Embryonic facial prominence (tissue), 1 donor: ENCODE data around the gene TTLL3.
"Not testable (repeated sequence)": the region's sequence is repeated elsewhere in the genome, so short reads cannot be mapped to it uniquely, and the experiment has no call there.

Experiments used
- DNase-seq: peaks from one replicate; pipeline ENCODE4 v3.0.0-alpha.2; 2016; ENCODE audit errors: extremely low spot score

Gene TTLL3, protein sequence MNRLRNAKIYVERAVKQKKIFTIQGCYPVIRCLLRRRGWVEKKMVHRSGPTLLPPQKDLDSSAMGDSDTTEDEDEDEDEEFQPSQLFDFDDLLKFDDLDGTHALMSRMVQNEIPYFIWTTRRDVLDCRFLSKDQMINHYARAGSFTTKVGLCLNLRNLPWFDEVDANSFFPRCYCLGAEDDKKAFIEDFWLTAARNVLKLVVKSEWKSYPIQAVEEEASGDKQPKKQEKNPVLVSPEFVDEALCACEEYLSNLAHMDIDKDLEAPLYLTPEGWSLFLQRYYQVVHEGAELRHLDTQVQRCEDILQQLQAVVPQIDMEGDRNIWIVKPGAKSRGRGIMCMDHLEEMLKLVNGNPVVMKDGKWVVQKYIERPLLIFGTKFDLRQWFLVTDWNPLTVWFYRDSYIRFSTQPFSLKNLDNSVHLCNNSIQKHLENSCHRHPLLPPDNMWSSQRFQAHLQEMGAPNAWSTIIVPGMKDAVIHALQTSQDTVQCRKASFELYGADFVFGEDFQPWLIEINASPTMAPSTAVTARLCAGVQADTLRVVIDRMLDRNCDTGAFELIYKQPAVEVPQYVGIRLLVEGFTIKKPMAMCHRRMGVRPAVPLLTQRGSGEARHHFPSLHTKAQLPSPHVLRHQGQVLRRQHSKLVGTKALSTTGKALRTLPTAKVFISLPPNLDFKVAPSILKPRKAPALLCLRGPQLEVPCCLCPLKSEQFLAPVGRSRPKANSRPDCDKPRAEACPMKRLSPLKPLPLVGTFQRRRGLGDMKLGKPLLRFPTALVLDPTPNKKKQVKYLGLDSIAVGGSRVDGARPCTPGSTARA

DNA sequence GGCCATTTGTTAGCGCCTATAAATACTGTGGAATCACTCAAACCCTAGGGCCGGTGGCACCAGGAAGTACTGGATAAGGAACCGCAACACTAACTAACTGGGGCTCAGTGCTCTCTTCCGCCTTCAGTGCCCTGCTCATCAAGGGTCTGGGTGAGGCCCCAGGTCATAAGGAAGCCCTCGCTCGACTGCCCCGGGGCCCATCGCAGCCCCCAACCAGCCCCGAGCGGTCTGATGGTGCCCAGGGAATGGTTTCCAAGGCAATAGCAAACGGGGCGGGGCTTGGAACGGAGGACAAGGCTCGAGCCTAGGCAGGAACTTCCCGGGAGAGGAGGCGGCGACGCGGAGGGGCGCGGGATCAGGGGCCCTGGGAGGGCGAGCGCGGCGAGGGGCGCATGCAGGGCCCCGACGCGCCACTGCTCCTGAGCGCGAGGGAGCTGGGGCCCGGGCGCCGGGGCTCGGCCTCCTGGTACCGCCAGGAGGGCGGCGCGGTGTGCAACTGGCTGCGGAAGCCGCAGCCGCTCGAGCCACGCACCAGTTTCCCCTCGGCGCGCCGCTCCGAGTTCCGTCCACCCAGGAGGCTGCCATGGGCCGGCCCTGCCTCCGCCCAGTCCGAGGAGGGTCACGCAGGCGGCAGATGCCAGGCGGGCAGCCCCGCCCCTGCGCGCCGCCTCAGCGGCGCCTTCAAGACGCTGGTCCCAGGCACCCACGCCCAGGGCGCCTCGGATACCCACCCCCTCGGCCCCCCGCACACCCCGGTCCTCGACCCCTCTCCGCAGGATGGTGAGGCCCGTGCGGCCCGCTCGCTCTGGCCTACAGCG is at the start of gene TTLL3:
TSS of gene TTLL3 (plus strand) at position 648 of the 818 bp plus-strand sequence. CDS start 400 bp downstream, outside the sequence.
- DNase-seq = peak; percentile 61

DNA sequence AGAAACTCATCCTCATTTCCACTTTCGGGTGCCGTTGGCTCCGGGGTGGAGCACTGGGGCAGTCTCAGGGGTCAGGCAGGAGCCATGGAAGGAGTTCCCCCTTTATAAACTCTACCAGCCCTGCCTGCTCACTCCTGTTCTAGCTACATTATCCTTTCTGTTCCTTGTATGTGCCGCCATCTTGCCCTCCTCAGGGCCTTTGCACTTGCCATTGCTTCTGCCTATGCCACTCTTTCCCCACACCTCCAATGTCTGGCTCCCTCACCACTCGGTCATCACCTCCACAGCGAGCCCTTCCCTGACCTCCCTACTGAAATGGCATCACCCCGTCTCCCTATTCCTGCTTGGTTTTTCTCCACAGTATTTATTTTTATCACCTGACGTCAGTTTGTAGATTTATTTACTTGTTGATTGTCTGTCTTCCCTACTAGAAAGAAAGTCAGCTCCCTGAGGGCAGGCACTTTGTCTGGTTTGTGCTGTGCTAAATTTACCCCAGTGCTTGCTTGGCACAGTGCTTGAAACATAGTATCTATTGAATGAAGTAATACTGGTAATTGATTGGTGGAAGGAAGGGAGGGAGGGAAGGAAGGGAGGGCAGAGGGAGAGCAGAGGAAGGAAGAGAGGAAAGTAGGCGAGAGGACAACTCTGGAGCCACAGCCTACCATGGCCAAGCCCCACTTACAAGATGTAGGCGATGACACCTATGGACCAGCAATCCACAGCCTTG is 49.1 kb upstream of the TTLL3 start:
- DNase-seq = peak; percentile 2

DNA sequence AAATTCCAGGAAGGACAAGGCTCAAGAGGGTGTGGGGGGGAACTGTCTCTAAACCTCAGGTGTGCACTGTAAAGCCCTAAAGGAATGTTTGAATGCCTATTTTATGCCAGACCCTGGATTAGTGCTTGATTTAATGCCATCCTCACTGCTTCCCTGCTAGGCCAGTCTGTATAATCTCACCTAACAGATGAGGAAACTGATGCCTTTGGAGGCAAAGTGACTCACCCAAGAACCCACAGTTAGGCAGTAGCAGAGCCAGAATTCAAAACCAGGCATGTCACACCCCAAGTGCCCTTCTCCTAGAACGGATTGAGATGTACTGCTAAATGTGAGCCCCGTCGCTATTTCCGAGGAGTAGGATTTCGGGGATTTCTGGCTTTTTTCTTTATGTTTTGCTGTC is 48.1 kb upstream of the TTLL3 start:
- DNase-seq = peak; percentile 4

DNA sequence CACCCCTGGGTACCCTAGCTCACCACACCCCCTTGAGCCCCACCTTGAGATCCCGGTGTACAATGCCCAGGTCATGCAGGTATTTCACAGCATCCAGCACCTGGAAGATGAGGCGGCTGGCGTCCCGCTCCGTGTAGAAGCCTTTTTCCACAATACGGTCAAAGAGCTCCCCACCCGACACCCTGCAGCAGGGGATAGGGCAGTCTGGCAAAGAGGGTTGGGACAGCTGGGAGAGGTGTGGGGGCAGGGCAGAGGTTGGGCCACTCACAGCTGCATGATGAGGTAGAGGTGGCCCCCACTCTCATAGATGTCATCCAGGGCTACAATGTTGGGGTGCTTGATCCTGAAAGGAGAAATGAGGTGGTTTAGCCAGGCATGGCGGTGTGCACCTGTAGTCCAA is 47.2 kb upstream of the TTLL3 start:
- DNase-seq = no peak

DNA sequence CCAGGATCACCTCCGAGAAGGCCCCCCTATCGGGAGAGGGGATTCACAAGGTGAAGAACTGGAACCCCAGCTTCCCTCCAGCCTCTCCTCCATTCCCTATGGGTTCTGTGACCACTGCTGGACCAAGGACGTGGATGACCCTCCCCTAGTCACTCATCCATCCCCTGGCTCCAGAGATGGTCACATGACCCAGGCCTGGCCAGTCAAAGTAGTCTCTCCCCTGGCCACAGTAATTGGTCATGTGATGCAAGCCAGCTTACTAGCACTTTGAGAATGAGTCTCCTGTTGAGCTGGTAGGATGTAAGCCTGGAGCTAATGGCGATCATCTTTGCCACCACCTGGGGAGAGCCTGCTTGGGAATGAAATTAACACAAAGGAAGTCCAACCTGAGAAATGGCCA is 44.2 kb upstream of the TTLL3 start:
- DNase-seq = no peak

DNA sequence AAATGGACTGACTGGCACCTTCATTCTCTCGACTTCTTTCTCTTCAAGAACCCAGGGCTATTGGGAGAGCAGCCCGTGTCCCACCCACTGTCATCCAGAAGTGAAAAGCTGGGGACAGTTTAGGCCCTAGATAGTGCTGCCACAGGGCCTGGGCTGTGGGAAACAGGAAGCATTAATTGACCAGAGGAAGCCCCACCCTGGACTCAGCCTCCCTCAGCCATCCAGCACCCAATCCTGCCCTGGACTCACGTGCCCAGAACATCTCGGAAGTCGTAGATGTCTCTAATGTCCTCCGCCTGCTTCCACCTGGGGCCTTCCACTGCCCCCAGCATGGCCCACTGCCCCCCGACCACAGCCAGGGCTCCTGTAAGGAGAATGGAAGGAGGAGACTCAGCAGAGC is 42.6 kb upstream of the TTLL3 start:
- no peak for DNase-seq

DNA sequence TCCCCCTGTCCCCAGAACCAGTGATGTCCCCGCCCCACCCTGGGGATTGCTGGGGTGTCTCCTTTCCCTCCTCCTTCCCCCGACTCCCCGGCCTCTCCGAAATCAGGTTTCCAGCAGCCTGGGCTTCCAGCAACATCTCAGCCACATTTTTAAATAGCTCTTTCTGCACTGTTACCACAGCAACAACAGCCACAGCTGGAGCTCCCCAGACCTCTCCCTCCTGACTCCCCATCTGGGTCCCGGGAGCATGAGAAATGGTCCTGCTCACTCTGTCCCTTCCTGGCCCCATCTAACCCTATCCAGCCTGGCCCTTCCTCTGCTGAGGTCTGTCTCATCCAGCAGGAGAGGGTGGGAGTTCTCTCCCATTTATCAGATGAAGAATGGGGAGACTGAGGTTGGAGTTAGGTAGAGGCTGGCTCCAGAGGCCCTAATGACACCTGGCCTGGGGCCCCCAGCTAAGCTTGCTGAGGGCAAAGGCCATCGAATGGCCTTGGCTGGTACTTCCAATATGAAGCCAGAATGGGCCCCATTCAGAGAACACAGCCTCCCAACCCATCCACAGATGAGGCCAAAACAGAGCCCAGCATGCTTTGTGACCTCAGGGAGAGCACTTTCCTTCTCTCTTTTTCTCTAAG is 41.8 kb upstream of the TTLL3 start:
- no peak for DNase-seq

DNA sequence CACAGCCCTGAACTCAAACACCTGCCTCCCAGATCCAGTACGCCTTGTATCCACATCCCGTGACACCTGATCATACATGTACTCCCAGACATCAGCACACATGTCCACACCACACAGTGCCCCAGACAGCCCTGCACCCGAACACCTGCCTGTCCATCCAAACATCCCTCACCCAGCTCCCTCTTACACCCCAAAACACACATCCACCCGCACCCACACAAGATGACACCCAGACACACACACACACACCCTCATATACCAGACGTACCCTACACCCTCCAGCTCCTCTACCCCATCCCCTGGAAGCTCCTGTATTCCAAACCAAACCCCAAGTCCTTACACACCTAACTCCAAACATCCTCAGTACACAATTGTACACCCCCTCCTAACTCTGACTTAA is 41.0 kb upstream of the TTLL3 start:
- no peak for DNase-seq

DNA sequence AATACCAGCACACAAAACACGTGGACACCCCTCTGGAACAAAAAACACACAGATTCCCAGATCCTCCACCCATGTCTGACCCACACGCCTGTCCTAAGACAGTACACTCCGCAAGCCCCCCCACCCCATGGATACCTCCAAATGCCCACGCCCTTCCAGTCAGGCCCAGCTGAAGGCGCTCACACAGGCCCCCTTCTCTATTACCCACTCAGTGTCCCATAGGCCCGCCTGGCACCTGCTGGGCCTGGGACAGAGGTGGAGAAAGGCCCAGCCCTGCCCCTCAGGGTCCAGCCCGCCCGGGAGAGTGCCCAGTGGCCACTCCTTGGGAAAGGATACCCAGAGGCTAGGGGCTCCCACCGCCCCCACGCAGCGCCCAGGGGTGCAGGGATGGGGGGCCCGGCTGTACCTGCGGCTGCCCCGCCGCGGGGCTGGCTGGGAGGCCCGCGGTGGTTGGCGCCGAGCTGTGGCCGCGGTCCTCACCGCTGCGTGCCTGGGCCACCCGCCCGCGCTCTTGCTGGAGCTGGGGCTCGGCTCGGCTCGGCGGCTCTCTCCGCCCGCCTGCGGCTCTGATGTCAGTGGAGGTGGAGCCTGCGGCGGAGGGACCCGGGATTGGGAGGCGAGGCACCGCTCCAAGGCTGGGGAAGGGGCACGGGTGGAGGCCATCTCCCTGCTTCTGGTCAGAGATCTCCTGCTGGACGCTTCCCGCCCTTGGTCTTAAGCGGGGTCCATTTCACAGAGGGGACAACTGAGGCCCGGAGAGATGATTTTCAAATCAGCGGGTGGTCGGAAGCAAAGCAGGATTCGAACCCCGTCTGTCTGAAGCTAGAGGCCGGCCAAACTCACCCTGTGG is 40.4 kb upstream of the TTLL3 start, which contains the start of gene CAMK1:
TSS of gene CAMK1 (minus strand) at position 522 of the 850 bp plus-strand sequence. CDS start 2,198 bp downstream, outside the sequence.
- peak; percentile 48 for DNase-seq

DNA sequence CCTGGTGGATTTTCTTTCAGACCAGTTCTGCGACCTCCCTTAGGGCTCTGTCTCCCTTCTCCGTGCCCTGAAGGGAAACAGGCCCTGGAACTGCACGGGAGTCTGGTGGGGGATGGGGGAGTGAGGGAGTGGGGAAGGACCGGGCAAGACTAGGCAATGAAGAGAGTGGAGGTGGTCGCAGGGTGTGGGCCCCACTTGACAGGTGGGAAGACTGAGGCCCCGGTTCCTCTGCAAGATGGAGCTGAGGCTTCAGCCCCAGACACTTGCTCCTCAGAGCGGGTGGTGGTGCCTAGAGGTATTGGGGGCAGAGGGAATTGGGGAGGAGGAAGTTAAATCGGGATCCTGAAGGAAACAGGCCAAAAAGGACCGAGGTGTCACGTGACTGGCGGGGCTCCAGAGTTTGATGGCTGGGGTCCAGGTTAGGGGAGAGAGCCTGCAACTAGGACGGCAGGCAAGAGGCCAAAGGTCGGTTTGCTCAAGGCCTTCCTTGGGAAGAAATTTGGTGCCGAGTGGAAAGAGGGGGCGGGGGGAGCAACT is 39.7 kb upstream of the TTLL3 start:
- no peak for DNase-seq

DNA sequence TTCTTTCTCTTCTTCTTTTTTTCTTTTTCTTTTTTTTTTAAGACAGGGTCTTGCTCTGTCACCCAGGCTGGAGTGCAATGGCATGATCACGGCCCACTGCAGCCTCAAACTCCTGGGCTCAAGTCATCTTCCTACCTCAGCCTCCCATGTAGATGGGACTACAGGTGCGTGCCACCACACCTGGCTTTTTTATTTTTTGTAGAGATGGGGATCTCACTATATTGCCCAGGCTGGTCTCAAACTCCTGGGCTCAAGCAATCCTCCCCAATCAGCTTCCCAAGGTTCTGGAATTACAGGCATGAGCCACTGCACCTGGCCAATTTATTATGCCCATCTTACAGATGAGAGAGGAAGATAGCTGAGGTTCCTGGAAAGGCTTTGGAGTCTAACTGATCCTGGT is 39.1 kb upstream of the TTLL3 start:
- DNase-seq = not testable (repeated sequence)

DNA sequence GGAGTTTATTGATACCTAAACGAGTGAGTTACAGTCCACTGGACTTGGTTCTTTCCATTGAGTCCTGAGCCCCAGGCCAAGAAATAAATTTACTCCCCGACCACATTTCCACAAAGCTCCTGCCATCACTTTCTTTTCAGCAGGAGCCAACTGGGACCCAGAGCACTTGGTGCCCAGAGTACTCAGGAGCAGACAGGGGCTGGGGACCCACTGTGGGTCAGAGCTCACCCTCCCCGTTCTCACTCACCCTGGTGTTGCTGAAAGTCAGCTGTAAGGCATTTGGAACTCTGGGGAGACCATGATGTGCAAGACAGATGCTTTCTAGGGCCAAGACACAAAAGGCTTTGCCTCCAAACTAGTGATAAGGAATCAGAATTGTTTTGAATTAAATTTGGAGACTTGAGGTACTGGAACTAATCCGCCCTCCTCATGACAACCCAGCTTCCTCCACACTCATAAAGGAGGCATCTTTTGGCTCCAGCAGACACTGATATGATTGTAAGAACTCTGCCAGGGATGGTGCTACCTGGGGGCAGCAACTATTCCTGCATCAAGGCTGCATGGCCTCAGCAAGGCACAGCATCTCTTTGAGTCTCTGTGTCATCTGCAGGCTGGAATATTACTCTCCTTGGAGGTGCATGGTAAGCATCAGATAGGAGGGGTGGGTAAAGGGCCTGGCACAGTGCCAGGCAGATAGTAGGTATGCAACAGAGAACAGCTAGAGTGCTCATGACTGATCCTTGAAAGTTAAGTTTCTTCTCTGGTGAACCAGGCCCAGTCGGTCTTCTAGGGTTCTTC is 33.0 kb upstream of the TTLL3 start:
- no peak for DNase-seq

DNA sequence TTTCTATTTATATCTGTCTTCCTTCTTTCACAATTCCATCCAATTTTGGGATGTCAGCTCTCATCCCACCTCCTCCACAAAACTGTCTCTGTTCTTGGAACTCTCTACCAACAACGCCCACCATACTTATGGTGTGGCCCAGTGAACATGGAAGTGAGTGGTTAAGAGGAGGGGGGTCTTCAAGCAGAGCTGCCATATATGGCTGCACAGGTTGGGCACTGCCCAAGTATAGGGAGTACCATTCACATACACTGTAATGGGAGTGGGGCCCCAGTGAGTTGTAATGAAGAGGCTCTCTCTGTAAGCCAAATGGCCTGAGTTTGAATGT is 32.4 kb upstream of the TTLL3 start:
- DNase-seq = no peak

DNA sequence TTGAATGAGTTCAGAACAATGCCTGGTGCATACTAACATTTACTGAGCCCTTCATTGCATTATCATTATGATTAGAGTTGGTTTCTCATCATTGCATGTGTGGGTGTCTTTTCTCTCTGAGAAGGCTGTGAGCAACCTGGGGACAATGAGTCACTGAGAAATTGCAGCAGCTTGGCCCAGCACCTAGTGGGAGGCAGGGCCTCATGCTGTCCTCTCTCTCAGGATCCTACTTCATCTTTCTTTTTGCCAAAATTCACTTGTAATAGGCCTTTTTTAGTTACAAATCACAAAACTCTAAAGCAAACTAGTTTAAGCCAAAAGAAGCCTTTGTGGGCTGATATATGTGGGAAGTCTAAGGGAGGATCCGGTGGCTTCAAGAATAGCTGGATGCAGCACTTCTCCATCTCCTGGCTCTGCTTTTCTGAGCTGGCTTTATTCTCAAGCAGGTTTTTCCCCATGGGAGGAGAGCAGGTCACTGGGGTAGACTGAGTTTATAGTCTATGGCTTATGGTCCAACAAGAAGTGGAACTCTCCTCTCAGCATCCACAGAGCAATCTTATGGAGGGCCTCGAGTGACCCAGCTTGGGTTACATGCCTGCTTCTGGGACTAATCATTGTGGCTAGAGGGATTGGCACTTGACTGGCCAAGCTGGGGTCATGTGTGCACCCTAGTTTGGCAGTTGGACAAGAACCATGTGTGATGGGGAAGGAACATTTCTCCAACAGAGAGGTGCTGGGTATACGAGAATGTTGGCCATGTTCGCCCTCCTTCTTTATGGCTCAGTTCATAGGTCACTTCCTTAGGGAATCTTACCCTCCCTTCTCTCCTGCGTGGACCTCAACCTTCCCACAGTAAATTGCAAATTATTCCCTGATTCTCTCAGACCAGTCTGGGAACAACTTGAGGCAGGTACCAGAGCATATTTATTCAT is 31.7 kb upstream of the TTLL3 start:
- DNase-seq = no peak

DNA sequence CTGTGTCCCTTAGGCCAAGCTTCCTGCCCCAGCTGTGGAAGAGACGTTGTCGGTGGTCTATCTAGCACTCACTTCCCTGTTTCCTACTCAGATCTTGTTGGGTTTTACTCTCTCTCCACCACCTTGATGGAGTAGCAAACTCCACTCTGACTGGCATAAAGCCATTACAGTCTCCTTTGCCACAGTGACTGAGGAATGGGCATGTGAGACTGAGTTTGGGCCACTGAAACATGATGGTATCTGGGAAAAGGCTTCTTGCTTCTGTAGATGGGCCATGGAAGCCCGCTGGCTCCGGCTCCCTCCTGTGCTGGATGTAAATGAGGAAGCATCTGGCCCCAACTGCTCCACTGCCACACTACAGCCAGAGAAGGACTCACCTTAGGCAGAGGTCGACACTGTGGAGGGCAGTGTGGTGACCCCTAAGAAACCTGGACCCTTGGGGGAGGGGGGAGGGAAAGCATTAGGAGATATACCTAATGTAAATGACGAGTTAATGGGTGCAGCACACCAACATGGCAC is 30.9 kb upstream of the TTLL3 start:
- DNase-seq = no peak

DNA sequence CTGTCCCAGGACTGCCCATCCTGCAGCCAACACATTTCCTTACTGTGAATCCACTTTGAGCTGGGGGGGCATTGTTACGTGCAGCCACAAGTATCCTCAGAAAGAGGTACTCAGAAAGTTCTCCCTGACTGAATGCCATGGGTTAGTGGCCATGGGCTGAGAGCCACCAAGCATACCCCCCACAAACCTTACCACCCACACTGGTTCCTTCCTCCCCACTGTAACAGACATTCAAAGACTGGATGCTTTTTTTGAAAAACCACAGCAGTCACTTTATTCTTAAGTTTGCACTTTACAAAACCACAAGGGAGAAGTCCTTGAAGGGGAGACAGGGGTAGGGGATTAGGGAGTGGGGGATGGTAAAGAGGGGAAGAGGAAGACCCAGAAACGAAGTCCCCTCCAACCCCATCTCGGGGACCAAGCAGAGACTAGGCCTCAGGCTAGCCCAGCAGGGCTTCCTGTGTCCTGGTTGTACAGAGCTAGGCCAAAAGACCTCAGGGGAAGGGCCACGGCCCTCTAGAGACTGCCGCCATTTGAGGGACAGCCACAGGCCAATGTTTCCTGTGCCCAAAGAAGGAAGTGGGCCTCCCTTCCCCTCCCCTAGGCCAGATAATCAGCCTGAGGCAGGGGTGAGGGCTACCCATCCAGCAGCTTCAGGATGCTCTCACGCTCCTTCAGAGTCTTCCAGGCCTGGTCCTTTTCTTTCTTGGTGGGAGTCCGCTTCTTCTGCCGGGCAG is 30.2 kb upstream of the TTLL3 start:
- no peak for DNase-seq

DNA sequence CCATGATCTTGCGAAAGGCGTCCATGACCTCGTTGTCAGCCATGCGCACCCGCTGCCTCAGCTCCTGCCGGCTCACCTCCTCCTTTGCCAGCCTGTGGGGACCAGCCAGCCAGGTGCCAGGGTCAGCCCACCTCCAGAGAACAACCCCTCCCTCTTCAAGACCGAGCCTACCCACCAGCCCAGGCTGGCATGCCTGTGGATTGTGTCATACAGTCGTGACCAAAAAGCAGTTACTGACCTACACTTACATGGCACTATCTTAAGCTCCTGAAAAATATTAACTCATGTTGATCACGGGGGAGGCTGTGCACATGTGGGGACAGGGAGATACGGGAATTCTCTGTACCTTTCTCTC is 29.6 kb upstream of the TTLL3 start:
- DNase-seq = no peak
